ENCODE data around the gene TOR1AIP2. TPM values are rescaled to one million over a fixed set of nuclear protein-coding genes. Genes with fewer than 3 reads are reported as not detected.
A peak's percentile ranks its signal among the peaks of the same experiment; 100 is the strongest.

TOR1AIP2 gene
- polyA plus RNA-seq, 1 of the 3 experiments (the other 2 are of a cell fraction) = 12.7 TPM

DNA sequence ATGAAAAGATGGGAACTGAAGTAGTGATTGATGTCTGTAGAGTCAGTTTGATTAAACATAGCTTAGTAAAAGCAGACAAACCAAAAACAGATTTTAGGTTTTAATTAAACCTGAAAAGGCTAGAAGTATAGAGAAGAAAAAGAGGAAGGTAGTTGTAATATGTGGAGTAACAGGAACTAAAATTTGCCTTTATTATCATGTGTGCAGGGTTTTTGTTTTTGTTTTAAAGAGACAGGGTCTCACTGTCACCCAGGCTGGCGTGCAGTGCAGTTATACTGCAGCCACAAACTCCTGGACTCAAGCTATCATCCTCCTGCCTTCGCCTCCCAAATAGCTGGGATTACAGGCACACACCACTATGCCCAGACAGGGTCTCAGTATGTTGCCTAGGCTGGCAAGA is 10.5 kb upstream of the TOR1AIP2 start:
- H2AFZ ChIP-seq (ENCODE audit: low read depth) = no peak overlapping the region
- no peak for DNase-seq
- H3K9ac ChIP-seq = no peak overlapping the region
- H3K4me1 ChIP-seq (ENCODE audit: control insufficient read depth in 1 of 2, insufficient read depth in 2 of 2, low read depth in 1 of 2, low read length in 1 of 2) = peaks cover 8 to 9% of the 10 kb centered on the region in 2 experiments; a peak in 2 of 4 replicates
- H3F3A ChIP-seq (replicated peaks; ENCODE audit: insufficient read depth) = no peaks in the 10 kb centered on the region
- no peaks in the 10 kb centered on the region for H3K27me3 ChIP-seq (ENCODE audit: insufficient read depth)
- ChIA-PET POLR2A (no interaction called here), CTCF (interaction anchor here (0.7 kb wide), 1 partner anchor 182 kb away, joined by 3 read pairs; no protein-coding TSS in a partner anchor)
- no peak overlapping the region for H3K4me3 ChIP-seq (ENCODE audit: low read depth in 2 of 2, low read length in 1 of 2)
- H3K9me3 ChIP-seq = no peaks in the 10 kb centered on the region
- no peak overlapping the region for H3K27ac ChIP-seq (ENCODE audit: low read depth in 2 of 2, low read length in 1 of 2)
- no peak for TF ChIP-seq RXRA (IDR thresholded peaks at IDR 0.05; ENCODE audit: borderline replicate concordance, low read depth)
- no peak for TF ChIP-seq CHD2 (IDR thresholded peaks at IDR 0.05; ENCODE audit: low read length, partially characterized antibody)
- TF ChIP-seq, protein P1, sequence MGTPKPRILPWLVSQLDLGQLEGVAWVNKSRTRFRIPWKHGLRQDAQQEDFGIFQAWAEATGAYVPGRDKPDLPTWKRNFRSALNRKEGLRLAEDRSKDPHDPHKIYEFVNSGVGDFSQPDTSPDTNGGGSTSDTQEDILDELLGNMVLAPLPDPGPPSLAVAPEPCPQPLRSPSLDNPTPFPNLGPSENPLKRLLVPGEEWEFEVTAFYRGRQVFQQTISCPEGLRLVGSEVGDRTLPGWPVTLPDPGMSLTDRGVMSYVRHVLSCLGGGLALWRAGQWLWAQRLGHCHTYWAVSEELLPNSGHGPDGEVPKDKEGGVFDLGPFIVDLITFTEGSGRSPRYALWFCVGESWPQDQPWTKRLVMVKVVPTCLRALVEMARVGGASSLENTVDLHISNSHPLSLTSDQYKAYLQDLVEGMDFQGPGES (IDR thresholded peaks at IDR 0.05; ENCODE audit: low read depth, low read length) = no peak
- TF ChIP-seq SMC3 (IDR thresholded peaks at IDR 0.05; ENCODE audit: low read depth, low read length) = no peak
- TF ChIP-seq TEAD4 (IDR thresholded peaks at IDR 0.05; ENCODE audit: borderline replicate concordance, insufficient read depth) = no peak
- no peak for TF ChIP-seq MEF2A (IDR thresholded peaks at IDR 0.05; ENCODE audit: borderline replicate concordance, low read depth)
- no peak for TF ChIP-seq POLR2AphosphoS5 (IDR thresholded peaks at IDR 0.05; ENCODE audit: low read depth, low read length)
- no peaks in the 10 kb centered on the region for H4K20me1 ChIP-seq (ENCODE audit: insufficient read depth)
- H3K4me2 ChIP-seq = no peak overlapping the region
- 92% methylated on average over 2 of the region's 2 CpGs for WGBS (ENCODE audit: low lambda C conversion rate)
- peaks cover 42 to 43% of the 10 kb centered on the region in 2 experiments for H3K36me3 ChIP-seq (replicated peaks in 1 of 2; ENCODE audit: control insufficient read depth in 1 of 2, insufficient read depth in 2 of 2, low read length in 1 of 2)
- H3K79me2 ChIP-seq (ENCODE audit: insufficient read depth) = peaks cover 37% of the 10 kb centered on the region
- no peaks in the 10 kb centered on the region for H3K9me2 ChIP-seq

DNA sequence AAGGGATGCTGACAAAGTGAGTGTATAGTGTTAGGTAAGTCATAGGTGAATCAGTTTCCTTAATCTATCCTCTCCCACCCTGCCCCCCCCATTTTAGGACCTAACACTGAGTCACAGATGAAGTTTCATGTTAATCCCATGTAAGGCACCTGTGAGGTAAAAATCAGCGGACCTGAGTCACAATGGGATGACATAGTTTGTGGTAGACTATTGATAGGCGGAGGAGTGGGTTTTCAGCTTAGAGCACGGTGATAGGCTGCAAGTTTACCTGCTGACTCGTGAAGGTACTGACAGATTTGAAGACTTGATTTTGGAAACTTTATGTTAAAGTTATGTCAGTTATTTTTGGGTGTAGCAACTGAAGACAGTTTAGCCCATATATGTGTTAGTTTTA is 6.1 kb upstream of the TOR1AIP2 start:
- peaks cover 13% of the 10 kb centered on the region for H3F3A ChIP-seq (replicated peaks; ENCODE audit: insufficient read depth)
- H3K27me3 ChIP-seq (ENCODE audit: insufficient read depth) = no peaks in the 10 kb centered on the region
- WGBS (ENCODE audit: low lambda C conversion rate) = 38% methylated on average over 4 of the region's 4 CpGs
- peak overlapping the region; percentile 98 to 99; a peak in 3 of 4 replicates for H3K27ac ChIP-seq (ENCODE audit: low read depth in 2 of 2, low read length in 1 of 2)
- H3K9me2 ChIP-seq = no peaks in the 10 kb centered on the region
- TF ChIP-seq SIN3A (IDR thresholded peaks at IDR 0.05; ENCODE audit: borderline replicate concordance, low read depth, low read length) (no peak), ELF1 (IDR thresholded peaks at IDR 0.05) (no peak), MXI1 (IDR thresholded peaks at IDR 0.05; ENCODE audit: low read depth, low read length) (no peak), JUND (IDR thresholded peaks at IDR 0.05) (no peak), POLR2AphosphoS5 (IDR thresholded peaks at IDR 0.05; ENCODE audit: low read depth, low read length) (no peak), RCOR1 (IDR thresholded peaks at IDR 0.05; ENCODE audit: low read length) (no peak), FOXM1 (IDR thresholded peaks at IDR 0.05; ENCODE audit: low read depth) (no peak), CHD2 (IDR thresholded peaks at IDR 0.05; ENCODE audit: low read length, partially characterized antibody) (no peak), EZH2phosphoT487 (IDR thresholded peaks at IDR 0.05; ENCODE audit: borderline replicate concordance, low read depth) (no peak), RXRA (IDR thresholded peaks at IDR 0.05; ENCODE audit: borderline replicate concordance, low read depth) (no peak), RFX5 (IDR thresholded peaks at IDR 0.05; ENCODE audit: low read length) (no peak), GABPA (IDR thresholded peaks at IDR 0.05; ENCODE audit: low read depth) (no peak)
- TF ChIP-seq, protein P2, sequence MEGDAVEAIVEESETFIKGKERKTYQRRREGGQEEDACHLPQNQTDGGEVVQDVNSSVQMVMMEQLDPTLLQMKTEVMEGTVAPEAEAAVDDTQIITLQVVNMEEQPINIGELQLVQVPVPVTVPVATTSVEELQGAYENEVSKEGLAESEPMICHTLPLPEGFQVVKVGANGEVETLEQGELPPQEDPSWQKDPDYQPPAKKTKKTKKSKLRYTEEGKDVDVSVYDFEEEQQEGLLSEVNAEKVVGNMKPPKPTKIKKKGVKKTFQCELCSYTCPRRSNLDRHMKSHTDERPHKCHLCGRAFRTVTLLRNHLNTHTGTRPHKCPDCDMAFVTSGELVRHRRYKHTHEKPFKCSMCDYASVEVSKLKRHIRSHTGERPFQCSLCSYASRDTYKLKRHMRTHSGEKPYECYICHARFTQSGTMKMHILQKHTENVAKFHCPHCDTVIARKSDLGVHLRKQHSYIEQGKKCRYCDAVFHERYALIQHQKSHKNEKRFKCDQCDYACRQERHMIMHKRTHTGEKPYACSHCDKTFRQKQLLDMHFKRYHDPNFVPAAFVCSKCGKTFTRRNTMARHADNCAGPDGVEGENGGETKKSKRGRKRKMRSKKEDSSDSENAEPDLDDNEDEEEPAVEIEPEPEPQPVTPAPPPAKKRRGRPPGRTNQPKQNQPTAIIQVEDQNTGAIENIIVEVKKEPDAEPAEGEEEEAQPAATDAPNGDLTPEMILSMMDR (IDR thresholded peaks at IDR 0.05) = no peak
- TF ChIP-seq, protein P3, sequence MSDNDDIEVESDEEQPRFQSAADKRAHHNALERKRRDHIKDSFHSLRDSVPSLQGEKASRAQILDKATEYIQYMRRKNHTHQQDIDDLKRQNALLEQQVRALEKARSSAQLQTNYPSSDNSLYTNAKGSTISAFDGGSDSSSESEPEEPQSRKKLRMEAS (IDR thresholded peaks at IDR 0.05; ENCODE audit: low read depth) = no peak
- TF ChIP-seq, protein P4, sequence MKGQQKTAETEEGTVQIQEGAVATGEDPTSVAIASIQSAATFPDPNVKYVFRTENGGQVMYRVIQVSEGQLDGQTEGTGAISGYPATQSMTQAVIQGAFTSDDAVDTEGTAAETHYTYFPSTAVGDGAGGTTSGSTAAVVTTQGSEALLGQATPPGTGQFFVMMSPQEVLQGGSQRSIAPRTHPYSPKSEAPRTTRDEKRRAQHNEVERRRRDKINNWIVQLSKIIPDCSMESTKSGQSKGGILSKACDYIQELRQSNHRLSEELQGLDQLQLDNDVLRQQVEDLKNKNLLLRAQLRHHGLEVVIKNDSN (IDR thresholded peaks at IDR 0.05; ENCODE audit: borderline replicate concordance, low read depth) = no peak
- peaks cover 40% of the 10 kb centered on the region for H3K79me2 ChIP-seq (ENCODE audit: insufficient read depth)
- H3K9me3 ChIP-seq = no peaks in the 10 kb centered on the region
- H3K4me3 ChIP-seq (ENCODE audit: low read depth in 2 of 2, low read length in 1 of 2) = peak overlapping the region; percentile 79 to 97
- ChIA-PET CTCF (interaction anchor here (0.6 to 2.3 kb wide), 7 partner anchors 13 to 217 kb away, joined by 3 to 13 read pairs (median 3); no protein-coding TSS in a partner anchor), POLR2A (interaction anchor here (1.2 kb wide), 1 partner anchor 27 kb away, joined by 3 read pairs; no protein-coding TSS in a partner anchor)
- H3K4me2 ChIP-seq = peak overlapping the region; percentile 88
- no peak overlapping the region for H2AFZ ChIP-seq (ENCODE audit: low read depth)
- no peak for DNase-seq
- peaks cover 21 to 27% of the 10 kb centered on the region in 2 experiments for H3K36me3 ChIP-seq (replicated peaks in 1 of 2; ENCODE audit: control insufficient read depth in 1 of 2, insufficient read depth in 2 of 2, low read length in 1 of 2)
- H4K20me1 ChIP-seq (ENCODE audit: insufficient read depth) = no peaks in the 10 kb centered on the region
- peaks cover 9 to 14% of the 10 kb centered on the region in 2 experiments; a peak in 2 of 4 replicates for H3K4me1 ChIP-seq (ENCODE audit: control insufficient read depth in 1 of 2, insufficient read depth in 2 of 2, low read depth in 1 of 2, low read length in 1 of 2)
- peak overlapping the region; percentile 96 for H3K9ac ChIP-seq

Measured in SK-N-SH (cell line).